ENCODE measurements around the gene ADARB1.

ADARB1 gene

DNA sequence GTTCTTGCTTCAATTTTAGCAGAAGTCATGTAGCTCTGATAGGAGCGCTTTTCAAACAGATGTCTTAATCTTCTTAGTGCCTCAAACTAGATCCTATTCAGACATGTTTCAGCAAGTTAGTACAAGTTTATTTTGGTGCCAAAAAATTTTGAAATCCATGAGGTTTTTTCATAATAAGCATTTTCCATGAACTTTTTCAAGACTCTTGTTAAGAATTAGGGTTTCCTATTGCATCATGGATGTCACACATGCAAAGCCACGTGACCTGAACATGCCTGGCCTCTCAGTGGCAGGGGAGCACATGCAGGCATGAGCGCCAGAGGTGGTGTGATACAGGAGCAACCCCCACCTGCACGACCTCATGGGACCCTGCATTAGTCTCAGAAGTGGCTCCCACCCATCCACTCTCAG, 145.7 kb downstream of the ADARB1 start:
- FAIRE-seq (no peak), DNase-seq (ENCODE audit: insufficient read length, low spot score) (no peak)

DNA sequence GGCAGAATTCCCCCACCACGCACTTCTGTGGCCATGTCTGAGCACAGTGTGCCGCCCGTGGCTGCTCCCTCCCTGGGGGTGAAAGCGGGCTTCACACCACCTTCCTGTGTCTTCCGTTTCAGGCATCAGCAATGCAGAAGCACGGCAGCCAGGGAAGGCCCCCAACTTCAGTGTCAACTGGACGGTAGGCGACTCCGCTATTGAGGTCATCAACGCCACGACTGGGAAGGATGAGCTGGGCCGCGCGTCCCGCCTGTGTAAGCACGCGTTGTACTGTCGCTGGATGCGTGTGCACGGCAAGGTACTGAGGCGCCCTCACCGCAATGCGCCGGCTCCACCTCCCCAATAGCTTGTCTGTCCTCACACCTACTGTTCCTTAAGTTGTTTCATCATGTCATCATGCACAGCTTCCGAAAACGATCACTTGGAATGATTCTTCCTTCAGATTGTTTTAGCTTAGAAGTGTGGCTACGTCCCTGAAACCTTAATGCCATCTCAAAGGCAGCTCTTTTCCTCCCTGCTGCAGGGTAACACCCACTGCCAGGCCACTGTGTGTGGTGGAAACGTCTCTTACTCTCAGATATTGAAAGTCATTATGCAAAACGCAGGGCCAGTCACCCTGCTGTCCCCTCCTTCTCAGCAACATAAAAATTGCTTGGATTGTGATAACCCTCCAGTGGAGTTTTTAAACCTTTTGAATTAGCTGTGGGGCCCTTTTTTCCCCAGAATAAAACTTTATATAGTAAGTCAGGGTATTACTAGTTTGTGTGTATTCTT, 146.5 kb downstream of the ADARB1 start:
- FAIRE-seq, result no peak

DNA sequence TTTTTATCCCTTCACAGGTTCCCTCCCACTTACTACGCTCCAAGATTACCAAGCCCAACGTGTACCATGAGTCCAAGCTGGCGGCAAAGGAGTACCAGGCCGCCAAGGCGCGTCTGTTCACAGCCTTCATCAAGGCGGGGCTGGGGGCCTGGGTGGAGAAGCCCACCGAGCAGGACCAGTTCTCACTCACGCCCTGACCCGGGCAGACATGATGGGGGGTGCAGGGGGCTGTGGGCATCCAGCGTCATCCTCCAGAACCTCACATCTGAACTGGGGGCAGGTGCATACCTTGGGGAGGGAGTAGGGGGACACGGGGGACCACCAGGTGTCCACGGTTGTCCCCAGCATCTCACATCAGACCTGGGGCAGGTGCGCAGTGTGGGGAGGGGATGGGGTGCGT, 147.6 kb downstream of the ADARB1 start:
- DNase-seq (ENCODE audit: insufficient read length, low spot score) (no peak), FAIRE-seq (no peak)

More for the DNA sequence above, 146.5 kb downstream of the ADARB1 start:
- no peak for DNase-seq (ENCODE audit: insufficient read length, low spot score)

DNA sequence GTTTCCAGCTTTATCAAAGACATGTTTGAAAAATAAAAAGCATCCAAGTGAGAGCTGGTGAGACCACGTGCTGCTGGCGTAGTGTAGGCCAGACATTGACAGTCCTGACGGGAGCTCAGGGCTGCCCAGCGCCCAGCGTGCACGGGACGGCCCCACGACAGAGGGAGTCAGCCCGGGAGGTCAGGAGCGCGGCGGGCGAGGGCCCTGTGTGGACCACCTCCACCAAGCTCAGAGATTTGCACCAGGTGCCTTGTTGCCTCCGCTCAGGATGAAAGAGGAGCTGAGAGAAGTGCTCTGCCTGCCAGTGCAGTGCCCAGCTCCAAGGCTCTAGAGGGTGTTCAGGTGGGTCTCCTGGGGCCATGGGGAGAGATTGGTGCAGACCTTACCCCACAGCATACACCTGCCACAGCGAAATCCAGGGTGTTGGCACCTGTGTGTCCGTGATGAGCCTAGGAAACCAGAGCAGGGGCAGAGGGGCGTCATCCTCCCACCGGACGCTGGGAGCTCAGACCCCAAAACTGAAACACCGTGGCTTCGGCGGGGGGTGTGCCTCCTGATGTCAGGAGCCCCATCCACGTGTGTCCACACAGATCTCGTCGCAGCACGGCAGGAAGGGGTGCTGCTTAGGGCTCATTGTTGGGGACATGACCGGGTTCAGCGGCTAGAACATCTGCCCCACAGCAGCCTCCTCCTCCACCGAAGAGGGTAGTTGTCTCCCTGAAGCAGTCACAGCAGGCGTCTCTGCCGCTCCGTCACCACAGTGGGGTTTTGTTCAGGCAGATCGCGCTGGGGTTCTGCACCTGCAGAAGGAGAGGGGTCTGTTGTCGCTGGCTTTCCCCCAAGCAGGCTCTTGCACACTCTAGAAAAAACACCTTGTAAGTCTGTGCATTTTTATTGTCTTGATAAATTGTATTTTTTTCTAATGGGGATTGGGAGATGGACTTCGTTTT, 149.1 kb downstream of the ADARB1 start:
- DNase-seq (ENCODE audit: insufficient read length, low spot score) (no peak), FAIRE-seq (no peak)

DNA sequence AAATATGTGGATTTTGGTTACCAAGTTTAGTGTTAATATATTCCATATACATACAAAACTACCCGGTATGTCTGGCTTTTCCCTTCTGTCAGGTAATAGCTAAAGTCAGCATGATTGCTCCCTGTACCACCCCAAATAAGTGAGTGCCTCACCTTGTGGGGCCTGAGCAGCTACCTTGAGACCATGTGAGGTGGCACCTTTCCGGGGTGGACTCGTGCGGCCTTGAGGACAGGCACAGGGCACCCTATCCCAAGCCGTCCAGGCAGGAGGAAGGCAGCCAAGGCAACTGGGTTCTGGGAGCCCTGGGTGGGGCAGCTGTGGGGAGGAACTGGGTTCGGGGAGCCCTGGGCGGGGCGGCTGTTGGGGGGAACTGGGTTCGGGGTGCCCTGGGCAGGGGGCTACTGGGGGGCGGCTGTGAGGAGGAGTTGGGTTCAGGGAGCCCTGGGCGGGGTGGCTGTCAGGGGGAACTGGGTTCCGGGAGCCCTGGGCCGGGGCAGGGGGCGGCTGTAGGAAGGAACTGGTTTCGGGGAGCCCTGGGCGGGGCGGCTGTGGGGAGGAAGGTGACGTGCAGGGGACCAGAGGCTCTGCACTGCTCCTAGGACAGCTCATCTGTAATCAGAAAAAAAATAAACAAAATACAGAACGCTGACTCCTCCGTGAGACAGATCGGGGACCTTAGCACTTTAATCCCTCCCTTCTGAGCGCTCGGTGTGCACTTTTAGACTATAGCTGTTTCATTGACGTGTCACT, 150.0 kb downstream of the ADARB1 start:
- DNase-seq (ENCODE audit: insufficient read length, low spot score) (no peak), FAIRE-seq (no peak)

DNA sequence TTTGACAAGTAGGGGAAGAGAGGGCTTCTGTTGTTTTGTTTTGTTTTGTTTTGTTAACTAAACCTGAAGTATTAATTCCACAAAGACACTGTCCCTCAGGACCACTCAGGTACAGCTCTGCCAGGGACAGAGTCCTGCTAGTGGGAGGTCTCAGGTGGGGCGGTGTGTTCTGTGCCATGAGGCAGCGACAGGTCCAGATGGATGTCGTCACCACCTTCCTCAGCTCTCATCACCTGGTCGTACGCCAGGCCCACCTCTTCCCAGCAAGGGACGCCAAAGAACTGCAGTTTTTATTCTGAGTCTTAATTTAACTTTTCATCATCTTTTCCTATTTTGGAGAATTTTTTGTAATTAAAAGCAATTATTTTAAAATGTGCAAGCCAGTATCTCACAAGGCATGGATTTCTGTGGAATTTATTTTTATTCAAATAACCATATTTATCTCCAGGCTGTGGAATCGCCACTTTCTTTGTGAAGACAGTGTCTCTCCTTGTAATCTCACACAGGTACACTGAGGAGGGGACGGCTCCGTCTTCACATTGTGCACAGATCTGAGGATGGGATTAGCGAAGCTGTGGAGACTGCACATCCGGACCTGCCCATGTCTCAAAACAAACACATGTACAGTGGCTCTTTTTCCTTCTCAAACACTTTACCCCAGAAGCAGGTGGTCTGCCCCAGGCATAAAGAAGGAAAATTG, 150.8 kb downstream of the ADARB1 start:
- no peak for FAIRE-seq
- no peak for DNase-seq (ENCODE audit: insufficient read length, low spot score)

DNA sequence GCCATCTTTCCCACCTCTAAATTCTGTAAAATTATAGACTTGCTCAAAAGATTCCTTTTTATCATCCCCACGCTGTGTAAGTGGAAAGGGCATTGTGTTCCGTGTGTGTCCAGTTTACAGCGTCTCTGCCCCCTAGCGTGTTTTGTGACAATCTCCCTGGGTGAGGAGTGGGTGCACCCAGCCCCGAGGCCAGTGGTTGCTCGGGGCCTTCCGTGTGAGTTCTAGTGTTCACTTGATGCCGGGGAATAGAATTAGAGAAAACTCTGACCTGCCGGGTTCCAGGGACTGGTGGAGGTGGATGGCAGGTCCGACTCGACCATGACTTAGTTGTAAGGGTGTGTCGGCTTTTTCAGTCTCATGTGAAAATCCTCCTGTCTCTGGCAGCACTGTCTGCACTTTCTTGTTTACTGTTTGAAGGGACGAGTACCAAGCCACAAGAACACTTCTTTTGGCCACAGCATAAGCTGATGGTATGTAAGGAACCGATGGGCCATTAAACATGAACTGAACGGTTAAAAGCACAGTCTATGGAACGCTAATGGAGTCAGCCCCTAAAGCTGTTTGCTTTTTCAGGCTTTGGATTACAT, 151.5 kb downstream of the ADARB1 start:
- FAIRE-seq, result no peak

DNA sequence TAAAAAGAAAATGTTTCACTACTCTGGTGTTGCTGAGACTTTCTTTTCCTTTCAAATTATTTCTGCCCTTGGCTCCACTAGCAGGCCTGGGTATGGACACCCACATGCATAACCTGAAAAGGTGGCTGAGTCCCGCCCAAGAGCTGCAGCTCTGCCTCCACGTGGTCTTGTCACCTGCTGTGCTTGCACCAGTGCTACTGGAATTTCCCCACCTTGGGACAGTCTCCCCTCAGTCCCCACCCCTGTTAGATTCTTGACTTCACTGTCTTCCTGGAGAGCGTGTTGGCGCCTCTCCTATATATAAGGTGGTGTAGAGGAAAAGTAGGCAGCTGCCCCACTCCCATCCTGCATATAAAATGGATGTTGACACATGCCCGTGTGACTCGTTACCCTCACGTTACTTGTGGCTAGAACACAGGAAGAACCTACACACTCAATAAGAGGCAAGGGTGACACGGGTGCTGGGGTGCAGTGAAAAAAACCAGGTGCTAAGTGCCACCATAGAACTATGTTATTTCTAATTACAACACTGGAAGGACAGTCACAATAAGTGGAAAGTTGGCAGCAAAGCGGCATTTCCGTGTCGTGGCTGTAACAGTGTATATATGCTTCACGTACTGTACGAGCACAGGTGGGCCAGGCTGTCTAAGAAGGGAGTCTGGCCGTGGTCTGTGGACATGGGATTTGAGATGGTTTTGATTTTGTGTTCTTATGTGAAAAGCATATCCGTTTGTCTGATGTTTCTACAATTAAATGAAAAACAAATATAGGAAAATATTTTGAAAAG, 152.4 kb downstream of the ADARB1 start:
- FAIRE-seq (no peak), DNase-seq (ENCODE audit: insufficient read length, low spot score) (no peak)

More for the DNA sequence above, 151.5 kb downstream of the ADARB1 start:
- DNase-seq (ENCODE audit: insufficient read length, low spot score), result no peak

DNA sequence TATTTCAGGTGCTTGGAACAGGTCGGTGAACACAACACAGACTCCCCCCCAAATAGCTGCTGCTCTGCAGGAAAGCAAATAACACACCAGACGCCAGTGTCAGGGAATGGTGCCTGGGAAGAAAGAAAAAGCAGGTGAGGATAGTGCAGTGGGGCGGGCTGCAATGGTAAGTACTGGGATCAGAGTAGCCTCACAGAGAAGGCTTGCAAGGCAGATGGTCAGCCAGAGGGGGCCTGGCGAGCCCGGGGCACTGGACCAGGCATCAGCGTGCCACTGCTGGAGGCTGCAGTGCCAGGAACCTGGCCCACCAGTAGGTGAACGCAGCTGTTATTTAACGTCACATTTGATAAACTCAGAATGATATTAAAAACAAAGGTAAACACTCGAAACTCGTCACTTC, 153.4 kb downstream of the ADARB1 start:
- no peak for DNase-seq (ENCODE audit: insufficient read length, low spot score)
- FAIRE-seq, result no peak

DNA sequence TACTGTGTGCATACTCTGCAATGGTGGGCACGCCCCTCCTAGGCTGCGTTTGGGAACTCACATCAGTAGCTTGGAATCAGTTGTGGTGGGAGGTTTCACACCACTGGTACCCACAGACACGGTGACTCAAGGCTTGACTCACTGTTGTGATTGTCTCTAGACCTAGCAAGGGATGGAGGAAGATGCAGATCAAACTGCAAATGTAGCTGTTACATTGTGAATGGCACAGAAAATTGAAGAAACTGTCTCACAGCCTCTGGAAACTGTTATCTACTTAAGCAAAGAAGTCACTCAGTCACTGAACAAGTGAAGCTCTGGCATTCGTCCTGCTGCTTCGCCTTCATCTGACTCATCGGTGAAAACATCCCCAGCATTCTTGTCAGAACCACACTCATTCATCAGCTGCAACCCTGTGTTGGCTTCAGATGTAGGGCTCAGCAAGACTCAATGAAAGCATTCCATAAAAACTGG, 153.8 kb downstream of the ADARB1 start:
- FAIRE-seq (no peak), DNase-seq (ENCODE audit: insufficient read length, low spot score) (no peak)

DNA sequence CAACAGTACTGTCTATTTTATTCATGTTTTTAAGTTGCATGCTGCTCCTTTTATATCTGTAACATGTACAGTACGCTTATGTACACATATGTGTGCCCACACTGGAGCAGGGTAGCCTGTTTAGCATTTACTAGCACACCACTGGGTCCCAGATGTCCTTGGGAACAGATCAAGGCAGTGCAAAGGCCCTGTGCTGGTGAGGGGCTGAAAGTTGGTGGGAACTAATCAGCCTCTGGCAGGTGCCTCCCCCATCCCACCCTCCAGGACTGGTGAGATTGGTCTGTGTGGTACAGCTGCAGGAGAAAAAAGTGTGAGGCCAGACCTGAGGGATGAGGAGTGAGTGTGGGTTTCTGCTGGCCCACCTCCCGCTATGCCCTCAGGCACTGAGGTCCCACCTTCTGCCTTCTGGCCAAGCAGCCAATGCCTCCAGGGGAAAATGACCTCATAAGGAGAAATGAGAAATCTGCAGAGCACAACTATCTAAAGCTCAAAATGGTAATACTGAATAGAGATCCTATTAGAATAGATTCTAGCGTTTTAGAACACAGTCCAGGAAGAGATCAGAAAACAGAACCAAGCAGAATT, 154.4 kb downstream of the ADARB1 start:
- no peak for FAIRE-seq

DNA sequence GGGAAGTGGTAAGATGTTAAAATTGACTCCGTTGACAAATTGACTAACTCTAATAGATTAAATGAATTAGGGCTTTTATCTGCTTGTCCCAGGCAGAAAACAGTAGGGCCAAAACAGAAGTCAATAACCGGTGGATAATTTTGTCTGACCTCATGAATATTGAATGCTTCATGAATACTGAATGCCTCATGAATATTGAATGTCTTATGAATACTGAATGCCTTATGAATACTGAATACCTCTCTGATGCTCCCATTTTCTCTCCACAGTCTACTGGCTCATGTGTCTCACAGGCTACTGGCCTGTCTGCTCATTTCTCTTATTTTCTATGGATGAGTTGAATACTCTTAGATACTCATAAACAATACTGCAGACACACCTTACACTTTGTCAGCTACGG, 157.3 kb downstream of the ADARB1 start:
- no peak for FAIRE-seq

More for the DNA sequence above, 154.4 kb downstream of the ADARB1 start:
- no peak for DNase-seq (ENCODE audit: insufficient read length, low spot score)

DNA sequence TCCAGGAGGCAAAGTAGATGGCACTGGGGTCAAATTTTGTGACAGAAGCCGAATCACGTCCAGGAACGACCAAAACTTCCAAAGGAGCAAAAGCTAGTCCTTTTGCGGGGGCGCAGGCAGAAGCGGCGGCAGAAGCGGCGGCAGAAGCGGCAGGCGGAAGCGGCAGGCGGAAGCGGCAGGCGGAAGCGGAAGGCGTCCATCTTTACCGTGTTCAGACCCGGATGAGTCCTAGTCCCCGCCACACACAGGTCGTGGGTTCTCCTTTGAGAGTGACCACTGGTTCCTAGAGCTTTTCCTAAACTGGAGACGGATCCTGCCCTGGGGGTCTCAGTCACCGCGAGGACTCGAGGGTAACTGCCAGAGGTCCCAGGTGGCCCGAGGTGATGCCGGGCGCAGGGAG, 159.7 kb downstream of the ADARB1 start:
- no peak for DNase-seq (ENCODE audit: insufficient read length, low spot score)
- no peak for FAIRE-seq

More for the DNA sequence above, 157.3 kb downstream of the ADARB1 start:
- DNase-seq (ENCODE audit: insufficient read length, low spot score), result no peak

DNA sequence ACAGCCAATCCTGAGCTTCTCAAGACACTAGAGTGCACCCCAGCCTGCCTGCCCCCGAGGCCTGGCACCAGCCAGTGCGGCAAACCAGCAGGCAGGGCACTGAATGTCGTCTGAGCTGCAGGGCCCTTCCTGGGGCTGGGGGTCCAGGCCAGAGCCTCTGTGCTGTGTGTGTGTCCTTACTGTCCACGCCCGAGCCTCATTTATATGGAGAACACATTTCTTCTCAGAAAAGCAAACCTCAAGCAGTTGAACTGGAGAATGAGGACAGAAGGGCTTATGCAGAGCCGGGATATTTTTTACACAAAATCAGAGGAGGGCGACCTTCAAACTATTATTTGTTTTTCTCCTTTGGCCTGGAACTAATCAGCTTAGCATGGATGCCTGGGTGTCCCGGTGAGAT, 160.6 kb downstream of the ADARB1 start:
- FAIRE-seq (no peak), DNase-seq (ENCODE audit: insufficient read length, low spot score) (no peak)

DNA sequence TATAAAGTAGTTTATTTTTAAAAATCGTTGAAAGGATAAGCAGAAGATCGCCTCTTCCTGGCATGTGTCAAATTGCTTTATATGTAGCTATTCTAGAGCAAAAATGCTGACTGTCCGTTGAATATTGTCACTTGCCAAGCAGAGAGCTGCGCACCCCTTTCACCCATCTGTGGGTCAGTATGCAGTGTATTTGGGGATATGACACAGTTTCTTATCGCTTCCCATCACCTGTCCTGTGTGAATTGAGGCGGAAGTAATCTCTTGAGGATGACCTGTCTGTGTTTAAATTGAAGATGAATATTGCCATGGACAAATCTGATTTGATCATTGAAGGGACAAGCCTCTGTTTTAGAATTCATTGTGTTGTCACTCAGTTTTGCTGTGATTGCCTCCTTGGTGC, 161.1 kb downstream of the ADARB1 start:
- no peak for DNase-seq (ENCODE audit: insufficient read length, low spot score)
- no peak for FAIRE-seq

DNA sequence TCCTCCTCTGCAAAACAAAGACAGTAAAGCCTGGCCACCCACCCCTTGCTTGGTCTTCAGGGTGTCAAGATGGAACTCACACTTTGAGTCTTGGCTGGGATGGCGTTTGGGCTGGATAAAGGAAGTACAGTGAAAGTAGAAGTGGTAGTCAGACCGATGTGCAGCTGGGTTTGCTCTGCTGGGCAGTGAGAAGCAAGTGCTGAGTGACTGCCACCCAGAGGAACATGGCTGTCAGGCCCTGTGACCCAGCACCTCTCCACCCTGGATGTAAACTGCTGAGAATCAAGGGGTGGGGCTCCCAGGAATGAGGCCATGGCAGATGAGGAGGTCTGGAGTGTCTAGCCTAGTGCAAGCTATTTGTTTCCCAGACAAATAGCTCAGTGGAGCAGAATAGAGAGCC, 162.1 kb downstream of the ADARB1 start:
- FAIRE-seq (no peak), DNase-seq (ENCODE audit: insufficient read length, low spot score) (no peak)

DNA sequence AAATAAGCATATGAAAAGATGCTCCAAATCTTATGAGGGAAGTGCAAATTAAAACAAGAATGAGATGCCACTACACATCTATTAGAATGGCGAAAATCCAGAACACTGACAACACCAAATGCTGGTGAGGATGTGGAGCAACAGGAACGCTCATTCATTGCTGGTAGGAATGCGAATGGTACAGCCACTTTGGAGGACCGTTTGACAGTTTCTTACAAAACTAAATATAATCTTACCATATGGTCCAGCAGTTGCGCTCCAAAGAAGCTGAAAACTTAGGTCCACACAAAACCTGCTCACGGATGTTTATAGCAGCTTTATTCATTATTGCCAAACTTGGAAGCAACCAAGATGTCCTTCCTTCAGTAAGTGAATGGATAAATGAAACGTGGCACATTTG, 163.0 kb downstream of the ADARB1 start:
- FAIRE-seq (no peak), DNase-seq (ENCODE audit: insufficient read length, low spot score) (no peak)

DNA sequence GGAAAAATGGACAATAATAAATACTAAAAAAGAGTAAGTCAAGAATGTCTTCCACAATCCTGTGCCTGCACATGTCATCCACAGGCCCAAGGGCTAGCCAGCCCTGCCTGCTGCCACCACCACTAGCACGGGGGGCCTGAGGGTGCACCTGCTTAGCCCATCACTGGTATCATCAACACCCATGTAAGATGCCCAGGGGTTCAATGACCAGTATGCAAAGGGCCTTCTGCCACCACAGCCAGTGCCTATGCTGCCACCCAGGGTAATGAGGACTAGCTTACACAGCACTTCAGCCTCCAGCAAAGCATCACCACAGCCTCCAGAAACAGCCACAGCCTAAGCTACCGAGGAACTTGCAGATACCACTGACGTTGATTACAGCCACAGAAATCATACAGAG, 167.0 kb downstream of the ADARB1 start:
- FAIRE-seq (no peak), DNase-seq (ENCODE audit: insufficient read length, low spot score) (no peak)

DNA sequence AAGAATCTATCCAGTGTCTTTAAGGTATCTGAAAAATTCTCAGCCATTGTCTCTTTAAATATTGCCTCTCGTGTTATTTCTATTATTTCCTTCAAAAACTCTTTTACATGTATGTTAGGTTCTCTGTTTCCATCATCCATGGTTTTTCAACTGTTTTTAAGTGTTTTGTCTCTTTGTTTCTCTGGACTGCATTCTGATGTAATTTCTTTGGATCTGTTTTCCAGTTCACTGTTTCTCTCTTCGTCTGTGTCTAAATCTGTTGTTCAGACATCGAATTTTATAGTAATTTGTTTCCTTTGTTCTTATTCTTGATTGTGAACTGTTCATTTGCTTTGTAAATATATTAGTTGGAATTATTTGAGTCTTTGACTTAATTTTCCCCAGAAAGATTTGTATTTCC, 169.2 kb downstream of the ADARB1 start:
- DNase-seq (ENCODE audit: insufficient read length, low spot score) (no peak), FAIRE-seq (no peak)

Data from GM19239 (cell line).